ENCODE results near the gene FAM25G.

The FAM25G gene

GRCh38 chr10:47449102-47449978, 42.2 kb downstream of the FAM25G start:
- in situ Hi-C loops (cut with HindIII; ENCODE audit: low sequenced_read_pairs): no loop called here

GRCh38 chr10:47447705-47448104, 43.8 kb downstream of the FAM25G start:
- in situ Hi-C loops (cut with HindIII; ENCODE audit: low sequenced_read_pairs): no loop called here

- in situ Hi-C loops (cut with HindIII; ENCODE audit: low sequenced_read_pairs): no loop called here
These were observed 44.3 kb downstream of the FAM25G start for GRCh38 chr10:47447209-47447608.

- in situ Hi-C loops (cut with HindIII; ENCODE audit: low sequenced_read_pairs): no loop called here
These were observed 45.8 kb downstream of the FAM25G start for GRCh38 chr10:47445720-47446119.

- in situ Hi-C loops (cut with HindIII; ENCODE audit: low sequenced_read_pairs): no loop called here
These were observed 47.5 kb downstream of the FAM25G start for GRCh38 chr10:47444047-47444446.

- in situ Hi-C loops (cut with HindIII; ENCODE audit: low sequenced_read_pairs): no loop called here
These were observed 48.4 kb downstream of the FAM25G start for GRCh38 chr10:47443145-47443544.

- in situ Hi-C loops (cut with HindIII; ENCODE audit: low sequenced_read_pairs): no loop called here
These were observed 49.1 kb downstream of the FAM25G start for GRCh38 chr10:47442351-47442750.

- in situ Hi-C loops (cut with HindIII; ENCODE audit: low sequenced_read_pairs): no loop called here
These were observed 49.6 kb downstream of the FAM25G start for GRCh38 chr10:47441938-47442337.

GRCh38 chr10:47440207-47440606, 51.3 kb downstream of the FAM25G start:
- in situ Hi-C loops (cut with HindIII; ENCODE audit: low sequenced_read_pairs): no loop called here

- in situ Hi-C loops (cut with HindIII; ENCODE audit: low sequenced_read_pairs): no loop called here
These were observed 52.5 kb downstream of the FAM25G start for GRCh38 chr10:47438857-47439474.
